Osteoblast (primary cell): ENCODE data around the gene ATP11C. TPM values are rescaled to one million over a fixed set of nuclear protein-coding genes. Genes with fewer than 3 reads are reported as not detected.

Experiments used
- DNase-seq: peaks from one replicate; pipeline ENCODE4 v3.0.0; 2011; ENCODE audit warnings: low spot score, mixed read lengths; ENCODE audit not compliant: insufficient read length; ENCODE audit errors: missing footprints
- H2AFZ ChIP-seq: 2 replicates; pipeline ENCODE4 v1.6.0; 2011; ENCODE audit warnings: mild to moderate bottlenecking, low read length
- H3K27ac ChIP-seq: 2 replicates; pipeline ENCODE4 v1.5.1; 2011; ENCODE audit warnings: mild to moderate bottlenecking, low read depth, low read length, moderate library complexity
- H3K27me3 ChIP-seq: 2 replicates; pipeline ENCODE4 v1.6.0; 2012; ENCODE audit warnings: mild to moderate bottlenecking, control low read depth, inconsistent platforms, low read length, moderate library complexity; ENCODE audit not compliant: insufficient read depth
- H3K36me3 ChIP-seq: 2 replicates; pipeline ENCODE4 v1.5.1; 2011; ENCODE audit warnings: mild to moderate bottlenecking, low read length, control low read depth, moderate library complexity; ENCODE audit not compliant: insufficient read depth
- H3K4me1 ChIP-seq: 2 replicates; pipeline ENCODE4 v1.5.1; 2011; ENCODE audit warnings: mild to moderate bottlenecking, low read length, control low read depth, moderate library complexity; ENCODE audit not compliant: insufficient read depth
- H3K4me2 ChIP-seq: 2 replicates; pipeline ENCODE4 v1.6.0; 2011; ENCODE audit warnings: mild to moderate bottlenecking, low read length; ENCODE audit not compliant: insufficient read depth
- H3K4me3 ChIP-seq: fragments of 200-600 bp; sonication (generic); 3 replicates; pipeline ENCODE4 v1.5.1; 2012; ENCODE audit warnings: mild to moderate bottlenecking, low read length, inconsistent platforms; ENCODE audit not compliant: insufficient read depth
- H3K79me2 ChIP-seq: 2 replicates; pipeline ENCODE4 v1.6.0; 2012; ENCODE audit warnings: mild to moderate bottlenecking, low read length, control low read depth, inconsistent platforms; ENCODE audit not compliant: insufficient read depth
- H3K9me3 ChIP-seq: 2 replicates; pipeline ENCODE4 v1.5.1; 2011; ENCODE audit warnings: low read depth, low read length, control low read depth
- H4K20me1 ChIP-seq: 2 replicates; pipeline ENCODE4 v1.6.0; 2012; ENCODE audit warnings: mild to moderate bottlenecking, low read length, control low read depth; ENCODE audit not compliant: insufficient read depth
- CTCF ChIP-seq: IDR thresholded peaks from 2 replicates; pipeline ENCODE4 v1.5.1; 2011; ENCODE audit warnings: mild to moderate bottlenecking, low read depth, low read length, moderate library complexity; ENCODE audit errors: extremely low read depth
- total RNA-seq: library from RNA; depleted of rRNA; stranded (reverse); fragments of >200 nt; gene quantifications from 2 replicates; pipeline ENCODE4 v1.2.3, GENCODE V29; 2012

ATP11C gene
- total RNA-seq, 1 donor, result 72.0 TPM

- Histone ChIP-seq H3K9me3 (no peaks in the 10 kb centered on the region), H2AFZ (no peak overlapping the region), H3K4me1 (no peaks in the 10 kb centered on the region), H4K20me1 (peaks cover 5% of the 10 kb centered on the region), H3K36me3 (no peaks in the 10 kb centered on the region), H3K79me2 (peaks cover 40% of the 10 kb centered on the region), H3K4me3 (no peak overlapping the region), H3K4me2 (no peak overlapping the region), H3K27ac (no peak overlapping the region), H3K27me3 (no peaks in the 10 kb centered on the region)
- TF ChIP-seq CTCF, result no peak
- DNase-seq, result no peak
Observed at GRCh38 chrX:139905743-139906142, 27.1 kb downstream of the ATP11C start.

GRCh38 chrX:139905051-139905450, 27.8 kb downstream of the ATP11C start:
- Histone ChIP-seq H3K4me2 (no peak overlapping the region), H3K4me1 (no peaks in the 10 kb centered on the region), H3K36me3 (no peaks in the 10 kb centered on the region), H3K79me2 (peaks cover 40% of the 10 kb centered on the region), H2AFZ (no peak overlapping the region), H4K20me1 (peaks cover 5% of the 10 kb centered on the region), H3K4me3 (no peak overlapping the region), H3K9me3 (no peaks in the 10 kb centered on the region), H3K27ac (no peak overlapping the region), H3K27me3 (no peaks in the 10 kb centered on the region)
- no peak for TF ChIP-seq CTCF
- DNase-seq, result no peak

- H3K36me3 ChIP-seq, result no peaks in the 10 kb centered on the region
- peaks cover 40% of the 10 kb centered on the region for H3K79me2 ChIP-seq
- H4K20me1 ChIP-seq, result peaks cover 5% of the 10 kb centered on the region
- no peak for TF ChIP-seq CTCF
- no peaks in the 10 kb centered on the region for H3K9me3 ChIP-seq
- H3K4me2 ChIP-seq, result no peak overlapping the region
- no peak overlapping the region for H3K4me3 ChIP-seq
- no peaks in the 10 kb centered on the region for H3K4me1 ChIP-seq
- no peaks in the 10 kb centered on the region for H3K27me3 ChIP-seq
- H3K27ac ChIP-seq, result no peak overlapping the region
- H2AFZ ChIP-seq, result no peak overlapping the region
- DNase-seq, result no peak
Observed at GRCh38 chrX:139903210-139903609, 29.6 kb downstream of the ATP11C start.

GRCh38 chrX:139902559-139902958, 30.3 kb downstream of the ATP11C start:
- Histone ChIP-seq H3K79me2 (peaks cover 37% of the 10 kb centered on the region), H4K20me1 (peaks cover 8% of the 10 kb centered on the region)

More at GRCh38 chrX:139902559-139902958, 30.3 kb downstream of the ATP11C start:
- Histone ChIP-seq H3K9me3 (no peaks in the 10 kb centered on the region), H3K4me2 (no peak overlapping the region), H3K27me3 (no peaks in the 10 kb centered on the region), H2AFZ (no peak overlapping the region), H3K36me3 (no peaks in the 10 kb centered on the region), H3K4me1 (peaks cover 4% of the 10 kb centered on the region), H3K4me3 (no peak overlapping the region), H3K27ac (no peak overlapping the region)
- no peak for DNase-seq
- TF ChIP-seq CTCF, result no peak
